Gastrocnemius medialis (tissue), 4 donors: ENCODE data around the gene DNM3. TPM values are rescaled to one million over a fixed set of nuclear protein-coding genes. Genes with fewer than 3 reads are reported as not detected.
A peak's percentile ranks its signal among the peaks of the same experiment; 100 is the strongest.

Experiments
- ATAC-seq, 2 donors: fragments of 150-250 bp; one replicate each; pipeline ENCODE4 v1.9.1; 2016
- DNase-seq, 2 donors: peaks; one replicate each; pipeline ENCODE4 v3.0.0-alpha.2; 2019
- H3K27ac ChIP-seq, 4 donors: fragments of 200-600 bp; sonication (generic); 1 replicate in 1 of 4; 2 replicates in 3 of 4; pipeline ENCODE4 v1.5.1; 2016 to 2018; ENCODE audit warnings: mild to moderate bottlenecking in 2 of 4, moderate library complexity in 1 of 4
- H3K27me3 ChIP-seq, 3 donors: fragments of 200-600 bp; sonication (generic) in 2 of 3; 1 replicate in 1 of 3; 2 replicates in 2 of 3; pipeline versions ENCODE4 v1.5.1 to v1.6.0; 2016 to 2019; ENCODE audit warnings: mild to moderate bottlenecking in 1 of 3, moderate library complexity in 1 of 3
- H3K36me3 ChIP-seq, 2 donors: fragments of 200-600 bp; sonication (generic) in 1 of 2; one replicate each; pipeline ENCODE4 v1.5.1; 2017 to 2018
- H3K4me1 ChIP-seq, 2 donors: fragments of 200-600 bp; sonication (generic) in 1 of 2; one replicate each; pipeline ENCODE4 v1.5.1; 2016 to 2017; ENCODE audit warnings: mild to moderate bottlenecking in 2 of 2
- H3K4me3 ChIP-seq, 4 donors: fragments of 200-600 bp; sonication (generic) in 3 of 4; 1 replicate in 1 of 4; 2 replicates in 3 of 4; pipeline ENCODE4 v1.5.1; 2016 to 2019; ENCODE audit warnings: mild to moderate bottlenecking in 2 of 4
- H3K9me3 ChIP-seq, 3 donors: fragments of 200-600 bp; sonication (generic) in 2 of 3; 1 replicate in 1 of 3; 2 replicates in 2 of 3; pipeline ENCODE4 v1.5.1; 2016 to 2019
- POLR2A ChIP-seq, 2 donors: fragments of 450-650 bp; IDR thresholded peaks; one replicate each; pipeline ENCODE4 v1.6.1; 2017; ENCODE audit warnings: antibody characterized with exemption in 2 of 2, mild to moderate bottlenecking in 2 of 2, moderate library complexity in 2 of 2
- in situ Hi-C, 4 donors: fragments of 200-750 bp; cut with MboI; loops; one replicate each; pipeline versions ENCODE4 v1.15.0 to v1.8.0; 2017; ENCODE audit warnings: low sequenced_read_pairs in 4 of 4
- intact Hi-C: fragments of 100-400 bp; cut with DNase I; formaldehyde crosslinking; loops from one replicate; pipeline ENCODE4 v1.15.1; 2023; ENCODE audit warnings: low total_unique reads
- total RNA-seq, 4 donors: library from RNA; depleted of rRNA; stranded (reverse); fragments of >200 nt; gene quantifications; one replicate each; pipeline versions ENCODE4 v1.1.0 to v1.2.3, GENCODE V29; 2016
- TF ChIP-seq, protein P1 (sequence below), 5 experiments: fragments of 450-650 bp in 3 of 5; fragments of 200-600 bp in 2 of 5; sonication (generic) in 2 of 5; IDR thresholded peaks in 4 of 5; conservative IDR thresholded peaks in 1 of 5; 1 replicate in 4 of 5; 2 replicates in 1 of 5; pipeline ENCODE4 v1.5.1; 2016 to 2019; ENCODE audit warnings: antibody characterized with exemption in 5 of 5, mild to moderate bottlenecking in 3 of 5, moderate library complexity in 3 of 5

Gene DNM3
- total RNA-seq, 4 donors from 2014 or later, result 0.35 to 1.6 (median 1.1) TPM

- H3K4me1 ChIP-seq, result peaks cover 0 to 6% of the 10 kb centered on the region in 2 donors
- ATAC-seq (no peak), DNase-seq (peak in 1 of 2 donors; percentile 13)
- intact Hi-C loops (no loop called here), in situ Hi-C loops (loop anchor here in 2 of 4 donors (25.0 kb wide), 1 partner anchor 410 kb away; no protein-coding TSS in a partner anchor)
- H3K27ac ChIP-seq, result no peak overlapping the region
- H3K36me3 ChIP-seq, result no peaks in the 10 kb centered on the region
- TF ChIP-seq, protein P1, sequence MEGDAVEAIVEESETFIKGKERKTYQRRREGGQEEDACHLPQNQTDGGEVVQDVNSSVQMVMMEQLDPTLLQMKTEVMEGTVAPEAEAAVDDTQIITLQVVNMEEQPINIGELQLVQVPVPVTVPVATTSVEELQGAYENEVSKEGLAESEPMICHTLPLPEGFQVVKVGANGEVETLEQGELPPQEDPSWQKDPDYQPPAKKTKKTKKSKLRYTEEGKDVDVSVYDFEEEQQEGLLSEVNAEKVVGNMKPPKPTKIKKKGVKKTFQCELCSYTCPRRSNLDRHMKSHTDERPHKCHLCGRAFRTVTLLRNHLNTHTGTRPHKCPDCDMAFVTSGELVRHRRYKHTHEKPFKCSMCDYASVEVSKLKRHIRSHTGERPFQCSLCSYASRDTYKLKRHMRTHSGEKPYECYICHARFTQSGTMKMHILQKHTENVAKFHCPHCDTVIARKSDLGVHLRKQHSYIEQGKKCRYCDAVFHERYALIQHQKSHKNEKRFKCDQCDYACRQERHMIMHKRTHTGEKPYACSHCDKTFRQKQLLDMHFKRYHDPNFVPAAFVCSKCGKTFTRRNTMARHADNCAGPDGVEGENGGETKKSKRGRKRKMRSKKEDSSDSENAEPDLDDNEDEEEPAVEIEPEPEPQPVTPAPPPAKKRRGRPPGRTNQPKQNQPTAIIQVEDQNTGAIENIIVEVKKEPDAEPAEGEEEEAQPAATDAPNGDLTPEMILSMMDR (IDR thresholded peaks at IDR 0.05 in 4 of 5, conservative IDR thresholded peaks at IDR 0.05 in 1 of 5), result no peak
- no peak for TF ChIP-seq POLR2A (IDR thresholded peaks at IDR 0.05)
- H3K4me3 ChIP-seq, result no peak overlapping the region
- no peaks in the 10 kb centered on the region for H3K9me3 ChIP-seq
- H3K27me3 ChIP-seq, result no peaks in the 10 kb centered on the region
Observed at GRCh38 chr1:172421974-172422604, 580.8 kb downstream of the DNM3 start.

DNA sequence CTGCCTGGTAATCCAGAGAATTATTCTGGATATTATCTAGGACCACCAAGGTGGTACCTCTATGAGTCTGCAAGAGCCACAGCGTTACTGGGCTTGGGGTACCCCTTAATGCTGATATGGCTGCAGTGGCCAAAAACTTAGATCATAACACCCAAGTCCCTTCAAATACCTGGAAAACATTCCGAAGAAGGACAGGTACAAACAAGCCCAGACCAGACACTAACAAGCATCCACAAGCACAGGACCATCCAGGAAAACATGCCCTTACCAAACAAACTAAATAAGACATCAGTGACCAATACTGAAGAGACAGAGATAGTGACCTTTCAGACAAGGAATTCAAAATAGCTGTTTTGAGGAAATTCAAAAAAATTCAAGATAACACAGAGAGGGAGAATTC, 582.0 kb downstream of the DNM3 start:
- DNase-seq (no peak), ATAC-seq (no peak)
- no peak overlapping the region for H3K27ac ChIP-seq
- TF ChIP-seq, protein P1 (IDR thresholded peaks at IDR 0.05 in 4 of 5, conservative IDR thresholded peaks at IDR 0.05 in 1 of 5), result no peak
- no peak for TF ChIP-seq POLR2A (IDR thresholded peaks at IDR 0.05)
- H3K36me3 ChIP-seq, result no peaks in the 10 kb centered on the region
- in situ Hi-C loops, result loop anchor here in 2 of 4 donors (25.0 kb wide), 1 partner anchor 411 kb away; no protein-coding TSS in a partner anchor
- H3K9me3 ChIP-seq, result no peaks in the 10 kb centered on the region
- intact Hi-C loops, result no loop called here
- peaks cover 0 to 6% of the 10 kb centered on the region in 2 donors for H3K4me1 ChIP-seq
- H3K4me3 ChIP-seq, result no peak overlapping the region
- H3K27me3 ChIP-seq, result no peaks in the 10 kb centered on the region

- Histone ChIP-seq H3K4me1 (peaks cover 0 to 6% of the 10 kb centered on the region in 2 donors), H3K36me3 (no peaks in the 10 kb centered on the region), H3K27ac (no peak overlapping the region), H3K4me3 (no peak overlapping the region), H3K27me3 (no peaks in the 10 kb centered on the region), H3K9me3 (no peaks in the 10 kb centered on the region)
- in situ Hi-C loops, result loop anchor here in 3 of 4 donors (25.0 kb wide), 3 partner anchors 588 to 638 kb away; partner anchors contain the start of genes DNM3 (in 1 of the 3) and METTL13 (in 1 of the 3)
- intact Hi-C loops, result no loop called here
- ATAC-seq (no peak), DNase-seq (no peak)
- TF ChIP-seq, protein P1 (IDR thresholded peaks at IDR 0.05 in 4 of 5, conservative IDR thresholded peaks at IDR 0.05 in 1 of 5), result no peak
- TF ChIP-seq POLR2A (IDR thresholded peaks at IDR 0.05), result no peak
Observed at GRCh38 chr1:172425339-172425738, 584.0 kb downstream of the DNM3 start.

DNA sequence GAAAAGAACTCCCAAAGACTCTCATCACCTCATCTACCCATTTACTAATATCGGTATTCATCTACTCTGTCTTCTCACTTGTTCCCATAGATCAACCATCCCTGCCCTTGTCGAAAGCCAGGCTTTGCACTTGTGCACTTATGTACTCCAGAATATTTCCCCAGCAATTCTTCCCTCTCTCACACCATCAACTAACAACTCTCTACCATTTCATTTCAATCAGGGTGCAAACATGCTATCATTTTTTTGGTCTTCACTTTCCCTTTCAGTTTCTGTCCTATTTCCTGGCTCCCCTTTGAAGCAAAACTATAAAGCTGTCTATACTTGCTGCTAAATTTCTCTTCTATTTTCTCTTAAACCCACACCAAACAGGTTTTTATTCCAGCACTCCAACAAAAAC, 585.9 kb downstream of the DNM3 start:
- Histone ChIP-seq H3K27me3 (no peaks in the 10 kb centered on the region), H3K27ac (no peak overlapping the region), H3K4me3 (no peak overlapping the region), H3K36me3 (no peaks in the 10 kb centered on the region), H3K9me3 (no peaks in the 10 kb centered on the region), H3K4me1 (peaks cover 0 to 2% of the 10 kb centered on the region in 2 donors)
- in situ Hi-C loops (loop anchor here in 3 of 4 donors (25.0 kb wide), 3 partner anchors 590 to 640 kb away; partner anchors contain the start of genes DNM3 (in 1 of the 3) and METTL13 (in 1 of the 3)), intact Hi-C loops (no loop called here)
- DNase-seq (no peak), ATAC-seq (no peak)
- TF ChIP-seq POLR2A (IDR thresholded peaks at IDR 0.05), result no peak
- TF ChIP-seq, protein P1 (IDR thresholded peaks at IDR 0.05 in 4 of 5, conservative IDR thresholded peaks at IDR 0.05 in 1 of 5), result no peak
